Left ventricle myocardium inferior (tissue), 1 donor: ENCODE measurements around the gene SLC25A39. TPM values are rescaled to one million over a fixed set of nuclear protein-coding genes. Genes with fewer than 3 reads are reported as not detected.

ENCODE experiments used
- DNase-seq: peaks from one replicate; pipeline ENCODE4 v3.0.0-alpha.2; 2020
- H3K27ac ChIP-seq: fragments of 200-600 bp; replicated peaks from 2 replicates; pipeline ENCODE4 v1.8.0; 2021
- H3K27me3 ChIP-seq: fragments of 200-600 bp; 2 replicates; pipeline ENCODE4 v1.8.0; 2021; ENCODE audit warnings: low read depth
- H3K36me3 ChIP-seq: fragments of 200-600 bp; 2 replicates; pipeline ENCODE4 v1.8.0; 2021
- H3K4me1 ChIP-seq: fragments of 200-600 bp; 2 replicates; pipeline ENCODE4 v1.8.0; 2021
- H3K4me3 ChIP-seq: fragments of 200-600 bp; 2 replicates; pipeline ENCODE4 v1.8.0; 2021; ENCODE audit warnings: mild to moderate bottlenecking, moderate library complexity
- H3K9me3 ChIP-seq: fragments of 200-600 bp; replicated peaks from 2 replicates; pipeline ENCODE4 v1.8.0; 2021
- CTCF ChIP-seq: fragments of 200-600 bp; IDR thresholded peaks from 2 replicates; pipeline ENCODE4 v1.8.0; 2021; ENCODE audit warnings: antibody characterized with exemption, mild to moderate bottlenecking, borderline replicate concordance
- intact Hi-C: fragments of 100-400 bp; cut with micrococcal nuclease; formaldehyde crosslinking; loops from one replicate; pipeline ENCODE4 v1.11.0; 2022
- total RNA-seq: library from RNA; stranded (reverse); fragmentation: NEBNext Ultra II Directional; extraction: Animal tissue kit (Norgen Biotek cat#: 25700); gene quantifications from one replicate; pipeline ENCODE4 v1.2.1, GENCODE V29; 2021
- donor health status: DM: no; HTN: yes; CAD: no; lungs with severe emphysema.

SLC25A39 gene
- total RNA-seq, 1 donor from 2014 or later, result 46.7 TPM

- Histone ChIP-seq H3K4me1 (no peaks in the 10 kb centered on the region), H3K9me3 (no peaks in the 10 kb centered on the region), H3K36me3 (peaks cover 38% of the 10 kb centered on the region), H3K27me3 (no peaks in the 10 kb centered on the region), H3K4me3 (no peak overlapping the region), H3K27ac (no peak overlapping the region)
- intact Hi-C loops, result no loop called here
- DNase-seq, result no peak
- TF ChIP-seq CTCF, result no peak
These were observed 27.6 kb upstream of the SLC25A39 start for GRCh38 chr17:44351961-44352827.

GRCh38 chr17:44351464-44351863, 26.8 kb upstream of the SLC25A39 start:
- intact Hi-C loops, result no loop called here
- no peak overlapping the region for H3K4me3 ChIP-seq
- H3K27me3 ChIP-seq, result no peaks in the 10 kb centered on the region
- no peaks in the 10 kb centered on the region for H3K9me3 ChIP-seq
- DNase-seq, result no peak
- no peak for TF ChIP-seq CTCF
- peaks cover 38% of the 10 kb centered on the region for H3K36me3 ChIP-seq
- H3K27ac ChIP-seq, result no peak overlapping the region
- peaks cover 3% of the 10 kb centered on the region for H3K4me1 ChIP-seq

DNA sequence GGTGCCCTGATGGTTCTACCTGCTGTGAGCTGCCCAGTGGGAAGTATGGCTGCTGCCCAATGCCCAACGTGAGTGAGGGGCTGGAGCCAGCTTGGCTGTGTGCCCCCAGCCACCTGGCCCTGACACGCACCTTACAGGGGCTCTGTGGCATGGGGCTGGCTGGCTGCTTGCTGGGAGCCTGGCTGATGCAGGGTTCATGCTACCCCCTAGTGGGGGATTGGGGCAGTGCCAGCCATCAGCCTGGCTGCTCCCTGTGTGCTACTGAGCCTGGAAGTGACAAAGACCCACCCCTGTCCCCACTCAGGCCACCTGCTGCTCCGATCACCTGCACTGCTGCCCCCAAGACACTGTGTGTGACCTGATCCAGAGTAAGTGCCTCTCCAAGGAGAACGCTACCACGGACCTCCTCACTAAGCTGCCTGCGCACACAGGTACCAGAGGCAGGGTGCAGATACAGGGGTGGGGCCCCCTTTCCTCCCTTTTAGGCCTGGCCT, 26.2 kb upstream of the SLC25A39 start:
- Histone ChIP-seq H3K9me3 (no peaks in the 10 kb centered on the region), H3K27ac (no peak overlapping the region), H3K36me3 (peaks cover 38% of the 10 kb centered on the region), H3K4me1 (peaks cover 10% of the 10 kb centered on the region), H3K4me3 (no peak overlapping the region), H3K27me3 (no peaks in the 10 kb centered on the region)
- peak; percentile 82 for TF ChIP-seq CTCF
- intact Hi-C loops, result no loop called here
- peak; percentile 69 for DNase-seq

DNA sequence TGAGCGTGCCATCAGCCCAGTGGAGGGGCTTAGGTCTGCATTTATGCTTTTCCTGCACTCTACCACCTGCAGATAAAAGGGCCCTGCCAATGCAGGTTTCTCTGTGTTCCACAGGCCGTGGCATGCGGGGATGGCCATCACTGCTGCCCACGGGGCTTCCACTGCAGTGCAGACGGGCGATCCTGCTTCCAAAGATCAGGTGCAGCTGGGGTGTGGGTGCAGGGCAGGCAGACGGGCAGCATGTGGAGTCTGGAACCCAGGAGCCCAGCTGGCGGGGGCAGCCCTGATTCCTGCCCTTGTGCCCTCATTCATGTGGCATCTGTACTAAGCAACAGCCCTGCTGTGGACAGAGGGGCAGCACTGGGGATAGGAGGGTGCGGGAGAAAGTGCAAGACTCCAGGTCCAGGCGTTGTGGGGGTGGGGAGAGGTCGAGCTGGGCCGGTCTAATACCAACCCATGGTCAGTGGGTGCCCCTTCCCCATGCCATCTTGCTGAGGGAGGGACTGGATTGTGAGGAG, 25.0 kb upstream of the SLC25A39 start:
- intact Hi-C loops, result no loop called here
- H3K36me3 ChIP-seq, result peaks cover 38% of the 10 kb centered on the region
- DNase-seq, result no peak
- no peaks in the 10 kb centered on the region for H3K9me3 ChIP-seq
- H3K4me3 ChIP-seq, result no peak overlapping the region
- H3K4me1 ChIP-seq, result peaks cover 19% of the 10 kb centered on the region
- no peaks in the 10 kb centered on the region for H3K27me3 ChIP-seq
- no peak overlapping the region for H3K27ac ChIP-seq
- no peak for TF ChIP-seq CTCF

- intact Hi-C loops, result no loop called here
- peaks cover 25% of the 10 kb centered on the region for H3K4me1 ChIP-seq
- peaks cover 38% of the 10 kb centered on the region for H3K36me3 ChIP-seq
- DNase-seq, result no peak
- H3K9me3 ChIP-seq, result no peaks in the 10 kb centered on the region
- no peak for TF ChIP-seq CTCF
- no peak overlapping the region for H3K4me3 ChIP-seq
- no peaks in the 10 kb centered on the region for H3K27me3 ChIP-seq
- H3K27ac ChIP-seq, result no peak overlapping the region
These were observed 24.4 kb upstream of the SLC25A39 start for GRCh38 chr17:44348988-44349364.
